Measurements from ENCODE around the gene HRH2. TPM values are rescaled to one million over a fixed set of nuclear protein-coding genes. Genes with fewer than 3 reads are reported as not detected.

The HRH2 gene
- total RNA-seq, 4 donors from 2014 or later: 0.44 to 2.3 (median 1.4) TPM

- intact Hi-C loops (cut with DNase I): no loop called here
- H3K27me3 ChIP-seq: no peaks in the 10 kb centered on the region
- no peak for DNase-seq
- H3K4me3 ChIP-seq (replicated peaks in 1 of 3): no peak overlapping the region
- WGBS, 2 donors: 73% methylated on average over 4 of the region's 4 CpGs; no CpG with 5 or more reads in 1 of the 2 donors
- TF ChIP-seq CTCF (IDR thresholded peaks at IDR 0.05) (no peak), POLR2A (IDR thresholded peaks at IDR 0.05) (no peak)
- no peaks in the 10 kb centered on the region for H3K9me3 ChIP-seq
- no peak overlapping the region for H3K27ac ChIP-seq
- no peaks in the 10 kb centered on the region for H3K36me3 ChIP-seq
- no peaks in the 10 kb centered on the region for H3K4me1 ChIP-seq
These were observed 78.8 kb downstream of the HRH2 start for GRCh38 chr5:175736652-175737051.

GRCh38 chr5:175737481-175737880 lies 79.6 kb downstream of the HRH2 start:
- WGBS, 2 donors: 52 to 62% methylated on average over 6 to 7 of the region's 7 CpGs
- H3K4me1 ChIP-seq: no peaks in the 10 kb centered on the region
- H3K27ac ChIP-seq: no peak overlapping the region
- no peak for DNase-seq
- intact Hi-C loops (cut with DNase I): no loop called here
- H3K4me3 ChIP-seq (replicated peaks in 1 of 3): no peak overlapping the region
- H3K36me3 ChIP-seq: no peaks in the 10 kb centered on the region
- no peaks in the 10 kb centered on the region for H3K27me3 ChIP-seq
- no peaks in the 10 kb centered on the region for H3K9me3 ChIP-seq
- no peak for TF ChIP-seq POLR2A (IDR thresholded peaks at IDR 0.05)
- TF ChIP-seq CTCF (IDR thresholded peaks at IDR 0.05): no peak

- no peak for DNase-seq
- WGBS, 2 donors: 79 to 81% methylated on average over 3 to 4 of the region's 4 CpGs
- intact Hi-C loops (cut with DNase I): no loop called here
- no peaks in the 10 kb centered on the region for H3K27me3 ChIP-seq
- no peaks in the 10 kb centered on the region for H3K36me3 ChIP-seq
- no peak overlapping the region for H3K27ac ChIP-seq
- TF ChIP-seq POLR2A (IDR thresholded peaks at IDR 0.05): no peak
- no peak for TF ChIP-seq CTCF (IDR thresholded peaks at IDR 0.05)
- no peaks in the 10 kb centered on the region for H3K4me1 ChIP-seq
- no peak overlapping the region for H3K4me3 ChIP-seq (replicated peaks in 1 of 3)
- H3K9me3 ChIP-seq: no peaks in the 10 kb centered on the region
These were observed 80.3 kb downstream of the HRH2 start for GRCh38 chr5:175738126-175738525.

GRCh38 chr5:175738602-175739133 lies 80.8 kb downstream of the HRH2 start:
- Histone ChIP-seq H3K4me3 (replicated peaks in 1 of 3) (no peak overlapping the region), H3K36me3 (no peaks in the 10 kb centered on the region), H3K9me3 (no peaks in the 10 kb centered on the region), H3K27ac (no peak overlapping the region), H3K4me1 (no peaks in the 10 kb centered on the region), H3K27me3 (no peaks in the 10 kb centered on the region)
- DNase-seq: no peak
- TF ChIP-seq CTCF (IDR thresholded peaks at IDR 0.05) (no peak), POLR2A (IDR thresholded peaks at IDR 0.05) (no peak)
- 76 to 79% methylated on average over 14 of the region's 14 CpGs for WGBS, 2 donors
- intact Hi-C loops (cut with DNase I): no loop called here

GRCh38 chr5:175740014-175740413 lies 82.1 kb downstream of the HRH2 start:
- 88 to 91% methylated on average over 5 of the region's 5 CpGs for WGBS, 2 donors
- no peaks in the 10 kb centered on the region for H3K4me1 ChIP-seq
- TF ChIP-seq CTCF (IDR thresholded peaks at IDR 0.05): no peak
- no peak for TF ChIP-seq POLR2A (IDR thresholded peaks at IDR 0.05)
- no peaks in the 10 kb centered on the region for H3K36me3 ChIP-seq
- no peak for DNase-seq
- H3K9me3 ChIP-seq: no peaks in the 10 kb centered on the region
- H3K4me3 ChIP-seq (replicated peaks in 1 of 3): no peak overlapping the region
- intact Hi-C loops (cut with DNase I): no loop called here
- H3K27me3 ChIP-seq: no peaks in the 10 kb centered on the region
- H3K27ac ChIP-seq: no peak overlapping the region
